ENCODE results near the gene TMEM165.
A peak's percentile ranks its signal among the peaks of the same experiment; 100 is the strongest.

TMEM165 gene, protein sequence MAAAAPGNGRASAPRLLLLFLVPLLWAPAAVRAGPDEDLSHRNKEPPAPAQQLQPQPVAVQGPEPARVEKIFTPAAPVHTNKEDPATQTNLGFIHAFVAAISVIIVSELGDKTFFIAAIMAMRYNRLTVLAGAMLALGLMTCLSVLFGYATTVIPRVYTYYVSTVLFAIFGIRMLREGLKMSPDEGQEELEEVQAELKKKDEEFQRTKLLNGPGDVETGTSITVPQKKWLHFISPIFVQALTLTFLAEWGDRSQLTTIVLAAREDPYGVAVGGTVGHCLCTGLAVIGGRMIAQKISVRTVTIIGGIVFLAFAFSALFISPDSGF

GRCh38 chr4:55395529-55396307 is at the start of gene TMEM165:
Gene TMEM165, plus strand, starts transcription at chr4:55395957. Its CDS starts 233 bp downstream, at chr4:55396190.
- Histone ChIP-seq H3K9me3 (ENCODE audit: insufficient read depth, low read length) (no peaks in the 10 kb centered on the region), H2AFZ (ENCODE audit: low read depth, low read length) (peak within 1 kb of the TSS; percentile 98), H3K27me3 (ENCODE audit: low read depth, low read length) (no peaks in the 10 kb centered on the region), H3K9ac (ENCODE audit: low read length) (peak within 1 kb of the TSS; percentile 91), H4K20me1 (ENCODE audit: insufficient read depth, low read length) (peaks cover 30% of the 10 kb centered on the region), H3K79me2 (ENCODE audit: low read length) (peaks cover 48% of the 10 kb centered on the region), H3K27ac (ENCODE audit: low read length) (peak within 1 kb of the TSS; percentile 62), H3K36me3 (replicated peaks; ENCODE audit: low read depth, low read length) (peaks cover 17% of the 10 kb centered on the region), H3K4me1 (ENCODE audit: low read length) (peaks cover 34% of the 10 kb centered on the region), H3K4me3 (ENCODE audit: low read length) (peak within 1 kb of the TSS; percentile 93), H3K4me2 (ENCODE audit: low read length) (peak within 1 kb of the TSS; percentile 98)
- TF ChIP-seq, protein P1, sequence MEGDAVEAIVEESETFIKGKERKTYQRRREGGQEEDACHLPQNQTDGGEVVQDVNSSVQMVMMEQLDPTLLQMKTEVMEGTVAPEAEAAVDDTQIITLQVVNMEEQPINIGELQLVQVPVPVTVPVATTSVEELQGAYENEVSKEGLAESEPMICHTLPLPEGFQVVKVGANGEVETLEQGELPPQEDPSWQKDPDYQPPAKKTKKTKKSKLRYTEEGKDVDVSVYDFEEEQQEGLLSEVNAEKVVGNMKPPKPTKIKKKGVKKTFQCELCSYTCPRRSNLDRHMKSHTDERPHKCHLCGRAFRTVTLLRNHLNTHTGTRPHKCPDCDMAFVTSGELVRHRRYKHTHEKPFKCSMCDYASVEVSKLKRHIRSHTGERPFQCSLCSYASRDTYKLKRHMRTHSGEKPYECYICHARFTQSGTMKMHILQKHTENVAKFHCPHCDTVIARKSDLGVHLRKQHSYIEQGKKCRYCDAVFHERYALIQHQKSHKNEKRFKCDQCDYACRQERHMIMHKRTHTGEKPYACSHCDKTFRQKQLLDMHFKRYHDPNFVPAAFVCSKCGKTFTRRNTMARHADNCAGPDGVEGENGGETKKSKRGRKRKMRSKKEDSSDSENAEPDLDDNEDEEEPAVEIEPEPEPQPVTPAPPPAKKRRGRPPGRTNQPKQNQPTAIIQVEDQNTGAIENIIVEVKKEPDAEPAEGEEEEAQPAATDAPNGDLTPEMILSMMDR (IDR thresholded peaks at IDR 0.05; ENCODE audit: low read depth, low read length) = no peak
- no peak for TF ChIP-seq EZH2phosphoT487 (IDR thresholded peaks at IDR 0.05; ENCODE audit: low read depth)

DNA sequence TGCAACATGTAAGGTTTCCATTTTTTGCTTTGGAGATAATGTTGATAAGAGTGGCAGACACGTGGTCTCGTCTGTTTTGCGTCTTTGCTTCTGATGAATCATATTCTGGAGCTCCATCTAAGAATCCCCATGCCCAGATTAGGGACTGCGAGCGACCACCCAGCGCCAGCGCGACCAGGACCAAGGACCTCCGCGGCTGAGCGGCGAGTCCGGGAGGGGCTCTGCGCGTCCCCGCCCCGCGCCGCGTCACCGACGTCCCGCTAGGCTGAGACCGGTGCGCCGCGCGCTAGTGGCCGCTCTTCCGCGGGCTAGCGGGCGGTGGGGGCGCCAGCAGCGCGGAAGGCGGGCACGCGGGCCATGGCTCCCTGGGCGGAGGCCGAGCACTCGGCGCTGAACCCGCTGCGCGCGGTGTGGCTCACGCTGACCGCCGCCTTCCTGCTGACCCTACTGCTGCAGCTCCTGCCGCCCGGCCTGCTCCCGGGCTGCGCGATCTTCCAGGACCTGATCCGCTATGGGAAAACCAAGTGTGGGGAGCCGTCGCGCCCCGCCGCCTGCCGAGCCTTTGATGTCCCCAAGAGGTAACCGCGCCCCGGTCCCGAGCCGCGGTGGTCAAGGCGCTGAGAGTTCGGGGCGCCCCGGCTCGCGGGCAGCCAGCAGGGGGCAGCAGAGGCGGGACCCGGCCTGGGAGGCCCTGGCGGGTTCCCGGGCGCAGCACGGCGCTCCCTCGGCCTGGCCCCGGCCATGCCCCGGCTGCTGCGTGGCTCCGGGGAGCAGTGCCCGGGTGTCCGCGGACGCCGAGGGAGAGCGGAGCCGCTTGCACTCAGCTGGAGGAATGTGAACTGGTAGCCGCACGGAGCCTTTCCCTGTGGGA is 49.5 kb upstream of the TMEM165 start, which contains the start of gene SRD5A3:
TSS of gene SRD5A3 (plus strand) at position 263 of the 871 bp plus-strand sequence. CDS start at position 358, 95 bp downstream.
- peaks cover 15% of the 10 kb centered on the region for H3K4me1 ChIP-seq (ENCODE audit: low read length)
- H3K27me3 ChIP-seq (ENCODE audit: low read depth, low read length) = no peaks in the 10 kb centered on the region
- TF ChIP-seq, protein P1 (IDR thresholded peaks at IDR 0.05; ENCODE audit: low read depth, low read length) = peak; percentile 81
- TF ChIP-seq EZH2phosphoT487 (IDR thresholded peaks at IDR 0.05; ENCODE audit: low read depth) = no peak
- H3K36me3 ChIP-seq (replicated peaks; ENCODE audit: low read depth, low read length) = no peaks in the 10 kb centered on the region
- no peaks in the 10 kb centered on the region for H3K9me3 ChIP-seq (ENCODE audit: insufficient read depth, low read length)
- H4K20me1 ChIP-seq (ENCODE audit: insufficient read depth, low read length) = no peaks in the 10 kb centered on the region
- peak within 1 kb of the TSS; percentile 94 for H3K9ac ChIP-seq (ENCODE audit: low read length)
- peaks cover 8% of the 10 kb centered on the region; the same call in 1 of the 2 replicates for H3K79me2 ChIP-seq (ENCODE audit: low read length)
- H3K4me2 ChIP-seq (ENCODE audit: low read length) = peak within 1 kb of the TSS; percentile 92
- peak within 1 kb of the TSS; percentile 91 for H3K4me3 ChIP-seq (ENCODE audit: low read length)
- peak within 1 kb of the TSS; percentile 100 for H2AFZ ChIP-seq (ENCODE audit: low read depth, low read length)
- H3K27ac ChIP-seq (ENCODE audit: low read length) = peak within 1 kb of the TSS; percentile 77

GRCh38 chr4:55346851-55347255 is 48.9 kb upstream of the TMEM165 start:
- TF ChIP-seq, protein P1 (IDR thresholded peaks at IDR 0.05; ENCODE audit: low read depth, low read length) = no peak
- no peak for TF ChIP-seq EZH2phosphoT487 (IDR thresholded peaks at IDR 0.05; ENCODE audit: low read depth)
- Histone ChIP-seq H3K27ac (ENCODE audit: low read length) (peak overlapping the region; percentile 77), H4K20me1 (ENCODE audit: insufficient read depth, low read length) (no peaks in the 10 kb centered on the region), H3K79me2 (ENCODE audit: low read length) (peaks cover 8% of the 10 kb centered on the region; the same call in 1 of the 2 replicates), H3K4me3 (ENCODE audit: low read length) (peak overlapping the region; percentile 91), H3K4me1 (ENCODE audit: low read length) (peaks cover 15% of the 10 kb centered on the region), H3K9ac (ENCODE audit: low read length) (peak overlapping the region; percentile 94), H3K4me2 (ENCODE audit: low read length) (peak overlapping the region; percentile 92), H3K9me3 (ENCODE audit: insufficient read depth, low read length) (no peaks in the 10 kb centered on the region), H3K27me3 (ENCODE audit: low read depth, low read length) (no peaks in the 10 kb centered on the region), H2AFZ (ENCODE audit: low read depth, low read length) (peak overlapping the region; percentile 93), H3K36me3 (replicated peaks; ENCODE audit: low read depth, low read length) (no peaks in the 10 kb centered on the region)
